ENCODE measurements around the gene BPIFA1.

BPIFA1 gene

DNA sequence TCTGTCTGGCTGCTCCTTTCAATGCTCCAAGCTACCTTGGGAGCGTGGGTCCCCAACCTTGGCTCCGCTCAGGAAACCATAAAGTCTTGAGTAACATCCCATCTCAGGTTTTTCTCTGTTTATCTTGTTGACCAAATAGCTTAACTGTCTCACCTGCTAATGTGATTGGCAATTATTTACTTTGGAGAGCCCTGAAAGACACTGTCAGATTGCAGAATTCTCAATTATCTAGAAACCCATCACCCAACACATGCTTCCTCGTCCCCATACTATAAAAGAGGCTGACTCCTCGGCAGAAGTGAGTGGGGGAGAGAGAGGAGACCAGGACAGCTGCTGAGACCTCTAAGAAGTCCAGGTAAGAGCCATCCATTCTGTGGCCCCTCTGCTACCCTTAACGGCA lies at the start of gene BPIFA1:
Gene BPIFA1 (plus strand): TSS at position 301 of the 400 bp plus-strand sequence. CDS start 1,716 bp downstream, outside the sequence.
- no peak for DNase-seq

GRCh38 chr20:33187491-33187890 lies 48.3 kb upstream of the BPIFA1 start:
- no peak for DNase-seq

DNA sequence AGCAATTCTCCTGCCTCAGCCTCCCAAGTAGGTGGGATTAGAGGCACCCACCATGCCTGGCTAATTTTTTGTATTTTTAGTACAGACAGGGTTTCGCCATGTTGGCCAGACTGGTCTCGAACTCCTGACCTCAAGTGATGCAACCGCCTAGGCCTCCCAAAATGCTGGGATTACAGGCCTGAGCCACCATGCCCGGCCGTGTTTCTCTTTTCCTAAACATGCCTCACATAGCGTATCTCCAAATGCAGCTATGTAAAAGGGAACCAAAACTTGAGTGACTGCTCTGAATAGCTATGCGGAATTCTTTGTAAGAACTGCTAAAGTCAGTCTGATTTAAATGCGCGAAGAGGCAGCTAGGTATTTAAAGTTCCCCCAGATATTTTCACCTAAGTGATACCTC lies 47.4 kb upstream of the BPIFA1 start:
- DNase-seq: no peak

- no peak for DNase-seq
These were observed 44.3 kb upstream of the BPIFA1 start for GRCh38 chr20:33191484-33191883.

GRCh38 chr20:33191955-33192354 lies 43.8 kb upstream of the BPIFA1 start:
- no peak for DNase-seq

- DNase-seq: no peak
These were observed 42.8 kb upstream of the BPIFA1 start for GRCh38 chr20:33192912-33193501.

DNA sequence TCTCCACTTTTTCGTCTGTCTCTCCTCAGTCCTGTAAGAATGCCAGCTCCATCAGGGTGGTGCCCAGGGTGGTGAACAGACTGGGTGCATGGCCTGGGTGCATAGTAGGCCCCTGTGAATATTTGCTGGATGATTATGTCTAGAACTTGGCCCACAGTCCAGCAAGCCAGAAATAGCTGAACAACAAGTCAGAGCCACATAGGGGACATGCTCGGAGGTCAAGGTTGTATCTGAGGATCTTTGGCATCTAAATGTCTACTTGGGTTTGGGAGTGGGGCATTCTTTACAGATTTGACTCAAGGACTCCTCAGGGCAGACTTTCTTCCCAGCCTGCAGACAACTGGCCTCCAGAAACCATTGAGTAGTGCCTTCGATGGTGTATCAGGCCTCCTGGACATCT lies 36.8 kb upstream of the BPIFA1 start:
- DNase-seq: no peak

- DNase-seq: no peak
These were observed 33.3 kb upstream of the BPIFA1 start for GRCh38 chr20:33202451-33202850.

- no peak for DNase-seq
These were observed 32.4 kb upstream of the BPIFA1 start for GRCh38 chr20:33203444-33203843.

GRCh38 chr20:33209789-33210188 lies 26.0 kb upstream of the BPIFA1 start:
- DNase-seq: no peak

DNA sequence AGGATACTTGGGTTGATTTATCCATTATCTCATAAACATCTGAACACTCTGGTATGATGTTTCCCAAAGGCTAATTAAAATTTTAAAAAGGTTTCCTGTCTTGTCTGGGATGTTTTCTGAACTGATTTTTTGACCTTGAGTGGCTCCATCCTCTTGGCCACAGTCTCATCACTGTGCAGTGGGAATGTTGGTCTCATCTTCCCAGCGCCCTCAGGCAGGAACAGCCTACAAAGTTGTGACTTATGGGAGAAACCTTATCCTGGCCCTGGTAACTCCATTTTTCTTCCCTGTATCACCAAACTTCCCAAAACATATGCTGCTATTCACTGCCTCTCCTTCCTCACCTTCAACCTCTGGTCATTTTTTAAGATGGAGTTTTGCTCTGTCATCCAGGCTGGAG lies 25.4 kb upstream of the BPIFA1 start:
- no peak for DNase-seq

DNA sequence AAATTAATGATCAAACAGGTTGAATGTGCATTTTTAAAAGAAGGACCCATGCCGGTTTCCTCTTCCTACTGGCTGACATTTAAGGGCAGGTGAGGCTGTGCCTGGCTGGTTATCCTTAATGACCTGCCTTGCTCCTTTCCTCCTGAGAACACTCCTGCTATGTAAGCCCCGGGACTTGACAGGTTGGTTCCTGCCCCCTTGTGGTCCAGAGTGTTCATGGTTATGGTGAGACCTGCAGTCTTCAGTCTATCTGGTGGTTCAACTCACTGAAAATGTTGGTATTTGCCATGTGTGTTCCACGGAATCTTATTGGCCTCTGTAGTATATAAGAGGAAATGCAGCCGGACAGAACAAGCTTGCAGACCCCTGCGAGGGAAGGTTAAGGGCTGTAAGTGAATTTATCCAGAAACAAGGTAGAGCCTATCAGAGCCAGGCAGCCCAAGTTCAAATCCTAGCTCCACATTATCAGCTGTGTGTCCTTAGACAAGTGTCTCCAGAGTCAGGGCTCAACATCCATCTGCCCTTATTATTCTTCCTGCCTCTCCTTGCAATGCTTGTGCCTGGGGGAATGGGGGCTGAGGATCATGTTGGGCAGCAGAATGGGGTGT lies 23.9 kb upstream of the BPIFA1 start:
- no peak for DNase-seq

- no peak for DNase-seq
These were observed 18.7 kb upstream of the BPIFA1 start, which contains the start of gene BPIFA3 for GRCh38 chr20:33217052-33217451. Gene BPIFA3 (plus strand): TSS chr20:33217352. CDS start chr20:33217537, 185 bp downstream.

DNA sequence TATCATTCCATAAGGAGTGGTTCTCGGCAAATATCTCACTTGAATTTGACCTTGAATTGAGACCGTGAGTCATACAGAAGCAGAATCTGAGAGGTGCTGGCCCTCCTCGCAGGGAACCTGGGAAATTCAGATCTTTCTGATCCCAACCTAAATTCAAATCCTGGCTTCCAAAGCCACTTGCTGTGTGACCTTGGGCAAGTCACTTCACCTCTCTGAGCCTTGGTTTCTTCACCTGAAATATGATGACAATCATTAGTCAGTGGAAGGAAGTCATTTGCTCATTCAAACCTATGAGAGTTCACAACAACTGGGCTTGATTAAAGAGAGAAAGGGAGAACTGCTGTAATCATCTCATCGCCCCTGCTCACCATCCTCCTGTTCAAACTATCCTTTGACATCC lies 11.4 kb upstream of the BPIFA1 start:
- no peak for DNase-seq

DNA sequence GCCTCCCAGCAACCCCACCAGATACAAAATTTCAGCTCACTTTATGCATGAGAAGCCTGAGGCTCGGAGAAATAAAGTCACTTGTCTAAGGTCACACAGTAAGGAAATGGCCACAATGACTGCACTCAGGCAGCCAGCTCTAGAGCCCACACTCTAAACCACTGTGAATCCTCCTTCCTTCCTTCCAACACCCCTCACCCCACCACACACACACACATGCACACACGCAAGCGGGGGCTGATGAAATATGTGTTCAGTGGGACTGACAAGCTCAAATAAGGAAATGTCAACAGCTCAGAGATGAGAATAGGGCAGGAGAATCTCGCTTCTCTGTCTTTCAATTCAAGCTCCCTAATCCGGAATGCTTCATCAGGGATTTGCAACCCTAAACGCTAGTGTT lies 6.0 kb upstream of the BPIFA1 start:
- DNase-seq: no peak

- no peak for DNase-seq
These were observed 4.6 kb upstream of the BPIFA1 start for GRCh38 chr20:33231237-33231636.

- no peak for DNase-seq
These were observed 3.2 kb upstream of the BPIFA1 start for GRCh38 chr20:33232486-33233072.

DNA sequence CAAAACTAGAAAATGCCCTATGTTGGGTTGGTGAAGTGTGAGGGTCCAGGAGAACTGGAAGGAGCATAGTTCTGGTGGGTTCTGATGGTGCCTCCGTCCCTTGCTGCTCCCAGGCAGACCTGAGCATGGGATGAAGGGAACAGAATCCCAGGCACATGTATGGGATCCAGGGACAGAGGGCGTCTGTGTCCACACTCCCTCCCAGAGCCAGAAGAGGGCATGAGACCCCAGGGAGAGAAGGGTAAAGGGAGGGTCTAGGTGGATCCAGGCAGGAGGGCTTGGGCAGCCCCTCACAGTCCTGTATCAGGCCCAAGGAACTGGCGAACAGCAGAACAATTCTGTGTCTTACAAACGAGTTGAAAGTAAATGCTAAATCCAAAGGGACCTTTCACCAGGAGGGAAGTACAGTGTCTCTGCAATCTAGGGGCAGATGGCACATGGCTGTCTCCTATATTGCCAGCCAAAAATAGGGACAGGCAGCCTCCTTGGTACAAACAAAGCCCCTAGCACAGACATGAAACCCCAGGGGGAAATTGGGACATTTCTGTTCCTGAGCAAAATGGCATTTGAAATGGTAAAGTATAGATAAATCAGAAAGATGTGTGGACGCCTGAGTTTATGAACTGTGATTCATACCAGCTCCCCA lies 2.5 kb upstream of the BPIFA1 start:
- no peak for DNase-seq

DNA sequence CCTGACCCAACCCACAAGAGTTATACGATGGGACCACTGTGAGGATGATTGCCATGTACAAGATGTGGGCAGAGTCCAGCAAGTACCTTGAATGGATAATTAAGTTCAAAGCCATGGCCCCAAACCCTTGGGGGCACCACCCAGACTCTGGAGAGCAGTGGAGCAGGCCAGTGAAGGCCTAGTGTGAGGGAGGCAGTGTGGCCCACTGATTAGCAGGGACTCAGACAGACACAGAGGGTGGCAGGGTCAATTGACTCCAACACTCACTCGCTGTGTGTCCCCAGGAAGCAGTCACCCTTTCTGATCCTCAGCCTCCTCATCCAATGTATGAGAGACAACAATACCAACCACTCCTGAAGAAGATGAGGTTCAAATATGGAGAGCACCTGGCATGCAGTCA lies 1.7 kb upstream of the BPIFA1 start:
- DNase-seq: no peak

GRCh38 chr20:33236351-33236750 lies 555 bp downstream of the BPIFA1 start:
- DNase-seq: no peak

DNA sequence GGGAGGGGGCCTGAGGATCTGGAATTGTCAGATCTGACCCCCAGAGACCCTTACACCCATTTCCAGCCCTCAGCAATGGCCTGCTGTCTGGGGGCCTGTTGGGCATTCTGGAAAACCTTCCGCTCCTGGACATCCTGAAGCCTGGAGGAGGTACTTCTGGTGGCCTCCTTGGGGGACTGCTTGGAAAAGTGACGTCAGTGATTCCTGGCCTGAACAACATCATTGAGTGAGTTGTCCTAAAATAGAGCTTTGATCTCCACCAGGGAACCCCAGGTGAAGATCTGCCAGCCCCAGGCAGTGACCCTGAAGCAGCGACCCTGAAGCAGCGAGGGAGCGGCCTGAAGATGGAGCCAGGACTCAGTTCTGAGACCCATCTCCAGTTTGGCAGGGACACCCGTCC lies 2.2 kb downstream of the BPIFA1 start:
- DNase-seq: no peak

- DNase-seq: no peak
These were observed 3.6 kb downstream of the BPIFA1 start for GRCh38 chr20:33239418-33239817.

GRCh38 chr20:33239979-33240736 lies 4.4 kb downstream of the BPIFA1 start:
- DNase-seq: no peak

Data from CD4-positive, alpha-beta T cell treated with Interleukin-4 for 4 hours (primary cell).